Measurements from ENCODE around the gene RREB1. TPM values are rescaled to one million over a fixed set of nuclear protein-coding genes. Genes with fewer than 3 reads are reported as not detected.
A peak's percentile ranks its signal among the peaks of the same experiment; 100 is the strongest.

The RREB1 gene
- total RNA-seq, 1 experiment from 2014 or later, result 35.8 TPM

DNA sequence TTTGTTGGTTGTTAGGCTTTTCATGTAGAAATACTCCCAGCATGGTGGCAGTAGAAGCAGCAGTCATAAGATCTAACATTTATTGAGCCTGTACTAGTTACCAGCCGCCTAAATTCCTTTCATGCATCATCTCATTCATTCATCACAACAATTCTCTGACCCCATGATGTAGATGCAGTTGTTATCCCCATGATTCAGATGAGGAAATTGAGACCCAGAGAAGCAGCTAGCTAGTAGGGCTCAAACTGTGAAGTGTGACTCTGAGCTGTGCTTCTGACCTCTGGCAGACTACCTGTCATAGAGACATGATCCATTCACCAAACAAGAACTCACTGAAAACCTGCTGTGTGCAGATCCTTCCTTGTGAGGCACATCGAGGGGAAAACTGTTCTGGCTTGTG, 16.9 kb downstream of the RREB1 start:
- H3K23ac ChIP-seq (ENCODE audit: insufficient read length, low read depth, low read length), result no peak overlapping the region
- no peak overlapping the region for H3T11ph ChIP-seq (ENCODE audit: low read length)
- Mint-ChIP-seq H3K36me3 (ENCODE audit: insufficient read depth in 1 of 3, low read depth in 3 of 3) (peaks cover 2 to 14% (median 9%) of the 10 kb centered on the region in 3 experiments; a peak in 5 of 7 replicates), H3K4me1 (peaks cover 25 to 33% of the 10 kb centered on the region in 2 experiments), H3K9me3 (no peaks in the 10 kb centered on the region), H3K4me3 (no peak overlapping the region), H3K27me3 (ENCODE audit: low read depth) (no peaks in the 10 kb centered on the region), H3K27ac (peak overlapping the region in 2 of 3 experiments; percentile 8 to 65; a peak in 1 of 7 replicates)
- H3K56ac ChIP-seq (ENCODE audit: insufficient read length, low read depth, low read length), result no peak overlapping the region
- no peak overlapping the region for H2AK5ac ChIP-seq (ENCODE audit: insufficient read length, low read length)
- no peak overlapping the region for H2BK15ac ChIP-seq (ENCODE audit: low read depth, low read length)
- no peak overlapping the region for H2AFZ ChIP-seq (ENCODE audit: low read length)
- no peaks in the 10 kb centered on the region for H4K20me1 ChIP-seq (ENCODE audit: control insufficient read depth, insufficient read depth, insufficient read length)
- H4K8ac ChIP-seq (replicated peaks; ENCODE audit: insufficient read length, low read depth, low read length), result no peak overlapping the region
- H3K23me2 ChIP-seq (ENCODE audit: insufficient read length, low read depth, low read length, poor library complexity, severe bottlenecking), result no peaks in the 10 kb centered on the region
- H4K91ac ChIP-seq (ENCODE audit: insufficient read length, low read depth, low read length), result no peak overlapping the region
- H3K4me1 ChIP-seq (ENCODE audit: insufficient read depth, low read length), result no peaks in the 10 kb centered on the region; the same call in 1 of the 2 replicates
- H4K5ac ChIP-seq (ENCODE audit: insufficient read length, low read depth, low read length), result no peak overlapping the region
- no peak overlapping the region for H2BK120ac ChIP-seq (ENCODE audit: low read depth, low read length, poor library complexity, severe bottlenecking)
- no peak overlapping the region for H2BK5ac ChIP-seq (ENCODE audit: insufficient read length, low read length)
- no peak overlapping the region for H2BK12ac ChIP-seq (ENCODE audit: insufficient read length, low read depth, low read length)
- no peaks in the 10 kb centered on the region for H3K27me3 ChIP-seq (ENCODE audit: insufficient read depth, low read length)
- no peak overlapping the region for H3K4ac ChIP-seq (ENCODE audit: low read depth, low read length)
- H3K9me3 ChIP-seq (ENCODE audit: control insufficient read depth, low read depth, low read length), result no peaks in the 10 kb centered on the region
- H3K18ac ChIP-seq (ENCODE audit: insufficient read length, low read depth, low read length), result no peak overlapping the region
- peaks cover 16% of the 10 kb centered on the region; the same call in 1 of the 2 replicates for H3K79me2 ChIP-seq (ENCODE audit: insufficient read depth, low read length)
- no peak overlapping the region for H2BK20ac ChIP-seq (ENCODE audit: low read depth, low read length, poor library complexity, severe bottlenecking)
- no peak overlapping the region for H3K4me2 ChIP-seq (ENCODE audit: insufficient read depth, insufficient read length, low read length)
- H3K27ac ChIP-seq (ENCODE audit: insufficient read length, low read depth, low read length), result no peak overlapping the region
- WGBS (ENCODE audit: extremely low coverage, insufficient read length, low lambda C conversion rate), result no CpG with 5 or more reads among the region's 2 CpGs
- H3K14ac ChIP-seq (ENCODE audit: insufficient read depth, low read length), result no peak overlapping the region
- no peak for DNase-seq
- peaks cover 3% of the 10 kb centered on the region for H3K79me1 ChIP-seq (ENCODE audit: insufficient read depth, low read depth, low read length, poor library complexity, severe bottlenecking)
- TF ChIP-seq, protein P1, sequence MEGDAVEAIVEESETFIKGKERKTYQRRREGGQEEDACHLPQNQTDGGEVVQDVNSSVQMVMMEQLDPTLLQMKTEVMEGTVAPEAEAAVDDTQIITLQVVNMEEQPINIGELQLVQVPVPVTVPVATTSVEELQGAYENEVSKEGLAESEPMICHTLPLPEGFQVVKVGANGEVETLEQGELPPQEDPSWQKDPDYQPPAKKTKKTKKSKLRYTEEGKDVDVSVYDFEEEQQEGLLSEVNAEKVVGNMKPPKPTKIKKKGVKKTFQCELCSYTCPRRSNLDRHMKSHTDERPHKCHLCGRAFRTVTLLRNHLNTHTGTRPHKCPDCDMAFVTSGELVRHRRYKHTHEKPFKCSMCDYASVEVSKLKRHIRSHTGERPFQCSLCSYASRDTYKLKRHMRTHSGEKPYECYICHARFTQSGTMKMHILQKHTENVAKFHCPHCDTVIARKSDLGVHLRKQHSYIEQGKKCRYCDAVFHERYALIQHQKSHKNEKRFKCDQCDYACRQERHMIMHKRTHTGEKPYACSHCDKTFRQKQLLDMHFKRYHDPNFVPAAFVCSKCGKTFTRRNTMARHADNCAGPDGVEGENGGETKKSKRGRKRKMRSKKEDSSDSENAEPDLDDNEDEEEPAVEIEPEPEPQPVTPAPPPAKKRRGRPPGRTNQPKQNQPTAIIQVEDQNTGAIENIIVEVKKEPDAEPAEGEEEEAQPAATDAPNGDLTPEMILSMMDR (conservative IDR thresholded peaks at IDR 0.05), result no peak
- no peak overlapping the region for H3K9ac ChIP-seq (ENCODE audit: extremely low read depth, insufficient read length, low read length)

Measured in H9 (cell line).